ENCODE data around the gene DIPK1B. TPM values are rescaled to one million over a fixed set of nuclear protein-coding genes. Genes with fewer than 3 reads are reported as not detected.

The DIPK1B gene
- total and polyA plus RNA-seq, 10 donors: 5.2 to 26.5 (median 12.3) TPM

GRCh38 chr9:136675477-136676296 lies 36.7 kb upstream of the DIPK1B start:
- Histone ChIP-seq H3K4me3 (no peak overlapping the region), H3K4me1 (peaks cover 0 to 71% (median 37%) of the 10 kb centered on the region in 6 donors), H3K9me3 (no peaks in the 10 kb centered on the region), H3K36me3 (peaks cover 0 to 72% (median 35%) of the 10 kb centered on the region in 6 donors), H3K27me3 (replicated peaks in 1 of 7) (peaks cover 0 to 1% (median 0%) of the 10 kb centered on the region in 7 donors), H3K27ac (peak overlapping the region in 2 of 8 donors; percentile 32 to 45)
- intact Hi-C loops (cut with DNase I; ENCODE audit: low total_unique reads): no loop called here
- peak; percentile 32 to 61 (median 56) for TF ChIP-seq POLR2AphosphoS5 (IDR thresholded peaks at IDR 0.05)
- TF ChIP-seq, protein P1, sequence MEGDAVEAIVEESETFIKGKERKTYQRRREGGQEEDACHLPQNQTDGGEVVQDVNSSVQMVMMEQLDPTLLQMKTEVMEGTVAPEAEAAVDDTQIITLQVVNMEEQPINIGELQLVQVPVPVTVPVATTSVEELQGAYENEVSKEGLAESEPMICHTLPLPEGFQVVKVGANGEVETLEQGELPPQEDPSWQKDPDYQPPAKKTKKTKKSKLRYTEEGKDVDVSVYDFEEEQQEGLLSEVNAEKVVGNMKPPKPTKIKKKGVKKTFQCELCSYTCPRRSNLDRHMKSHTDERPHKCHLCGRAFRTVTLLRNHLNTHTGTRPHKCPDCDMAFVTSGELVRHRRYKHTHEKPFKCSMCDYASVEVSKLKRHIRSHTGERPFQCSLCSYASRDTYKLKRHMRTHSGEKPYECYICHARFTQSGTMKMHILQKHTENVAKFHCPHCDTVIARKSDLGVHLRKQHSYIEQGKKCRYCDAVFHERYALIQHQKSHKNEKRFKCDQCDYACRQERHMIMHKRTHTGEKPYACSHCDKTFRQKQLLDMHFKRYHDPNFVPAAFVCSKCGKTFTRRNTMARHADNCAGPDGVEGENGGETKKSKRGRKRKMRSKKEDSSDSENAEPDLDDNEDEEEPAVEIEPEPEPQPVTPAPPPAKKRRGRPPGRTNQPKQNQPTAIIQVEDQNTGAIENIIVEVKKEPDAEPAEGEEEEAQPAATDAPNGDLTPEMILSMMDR (IDR thresholded peaks at IDR 0.05 in 8 of 11, conservative IDR thresholded peaks at IDR 0.05 in 3 of 11): no peak
- WGBS, 5 donors: 79 to 88% (median 82%) methylated on average over 9 to 16 of the region's 16 CpGs
- no peak for DNase-seq

DNA sequence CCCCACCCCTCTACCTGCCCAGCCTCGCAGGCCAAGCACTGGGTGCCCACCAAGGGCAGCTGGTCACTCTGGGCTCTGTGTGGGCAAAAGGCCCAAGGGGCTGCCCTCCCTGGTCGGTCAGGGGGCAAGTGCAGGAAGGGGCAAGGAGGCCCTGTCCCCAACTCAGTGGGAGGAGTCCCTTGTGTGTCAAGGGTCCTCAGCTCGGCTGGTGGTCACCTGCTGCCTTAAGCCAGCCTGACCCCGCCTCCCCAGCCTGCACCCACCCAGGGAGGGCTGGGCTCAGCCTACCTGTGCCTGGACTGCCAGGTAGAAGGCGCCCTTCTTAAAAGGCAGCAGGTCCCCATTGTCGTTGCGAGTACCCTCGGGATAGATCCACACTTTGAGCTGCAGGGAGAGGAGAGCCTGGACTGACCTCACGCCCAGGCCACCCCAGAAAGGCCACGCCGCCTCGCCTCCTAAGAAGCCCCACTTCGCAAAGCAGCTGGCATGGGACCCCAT lies 36.0 kb upstream of the DIPK1B start:
- Histone ChIP-seq H3K9me3 (no peaks in the 10 kb centered on the region), H3K27ac (peak overlapping the region in 1 of 8 donors; percentile 45), H3K27me3 (replicated peaks in 1 of 7) (no peaks in the 10 kb centered on the region), H3K4me1 (peaks cover 0 to 74% (median 38%) of the 10 kb centered on the region in 6 donors), H3K36me3 (peaks cover 0 to 72% (median 35%) of the 10 kb centered on the region in 6 donors), H3K4me3 (no peak overlapping the region)
- no peak for DNase-seq
- TF ChIP-seq POLR2A (IDR thresholded peaks at IDR 0.05) (no peak), POLR2AphosphoS5 (IDR thresholded peaks at IDR 0.05) (peak; percentile 4 to 81 (median 47))
- TF ChIP-seq, protein P1 (IDR thresholded peaks at IDR 0.05 in 8 of 11, conservative IDR thresholded peaks at IDR 0.05 in 3 of 11): no peak
- 83 to 95% (median 93%) methylated on average over 3 to 13 of the region's 13 CpGs for whole genome bisulfite sequencing, 5 donors
- intact Hi-C loops (cut with DNase I; ENCODE audit: low total_unique reads): no loop called here

DNA sequence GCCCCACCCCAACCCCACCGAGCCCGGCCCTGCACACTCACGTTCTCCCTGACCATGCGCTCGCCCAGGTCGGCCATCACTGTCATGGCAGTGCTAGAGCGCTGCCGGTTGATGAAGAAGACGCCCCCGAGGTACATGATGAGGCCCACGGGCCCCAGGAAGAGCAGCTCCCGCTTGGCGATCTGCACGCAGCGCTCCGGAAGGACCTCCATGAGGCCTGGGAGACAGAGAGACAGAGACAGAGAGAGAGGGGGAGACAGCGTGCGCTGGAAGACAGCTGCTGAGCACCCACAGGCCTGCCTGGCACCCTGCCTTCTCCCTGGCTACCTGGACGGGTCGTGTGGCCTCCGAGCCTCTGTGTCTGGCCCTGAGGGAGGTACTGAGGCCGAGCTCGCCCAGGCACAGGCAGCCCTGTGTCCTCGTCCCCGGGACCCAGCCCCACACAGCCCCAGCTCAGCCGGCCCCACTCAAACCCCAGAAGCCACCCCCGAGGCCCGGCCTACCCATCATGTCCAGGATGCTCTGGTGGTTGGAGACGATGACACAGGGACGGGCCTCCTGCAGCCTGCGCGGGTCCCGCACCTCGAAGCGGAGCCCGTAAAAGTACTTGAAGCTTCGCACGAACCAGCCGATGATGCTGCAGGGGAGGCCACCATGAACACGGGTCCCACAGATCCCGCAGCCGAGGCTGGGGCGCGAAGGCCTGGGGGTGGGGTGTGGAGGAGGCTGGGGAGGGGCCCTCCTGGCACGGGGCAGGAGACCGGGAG lies 35.3 kb upstream of the DIPK1B start:
- TF ChIP-seq POLR2AphosphoS5 (IDR thresholded peaks at IDR 0.05): peak in 2 of 3 donors; percentile 7 to 80
- TF ChIP-seq, protein P1 (IDR thresholded peaks at IDR 0.05 in 8 of 11, conservative IDR thresholded peaks at IDR 0.05 in 3 of 11): no peak
- no peak for TF ChIP-seq POLR2A (IDR thresholded peaks at IDR 0.05)
- Histone ChIP-seq H3K4me1 (peaks cover 0 to 74% (median 36%) of the 10 kb centered on the region in 6 donors), H3K27ac (no peak overlapping the region), H3K27me3 (replicated peaks in 1 of 7) (no peaks in the 10 kb centered on the region), H3K36me3 (peaks cover 0 to 71% (median 35%) of the 10 kb centered on the region in 6 donors), H3K4me3 (no peak overlapping the region), H3K9me3 (no peaks in the 10 kb centered on the region)
- DNase-seq: no peak
- intact Hi-C loops (cut with DNase I; ENCODE audit: low total_unique reads): no loop called here
- WGBS, 5 donors: 84 to 92% (median 89%) methylated on average over 23 to 46 of the region's 46 CpGs
